Measurements from ENCODE around the gene HDDC3. TPM values are rescaled to one million over a fixed set of nuclear protein-coding genes. Genes with fewer than 3 reads are reported as not detected.

The HDDC3 gene
- total RNA-seq, 1 experiment from 2014 or later = 5.3 TPM

GRCh38 chr15:90934256-90934948 is 2.1 kb upstream of the HDDC3 start:
- ATAC-seq = peak; percentile 63
- POLR2A ChIA-PET = interaction anchor here (0.5 to 0.7 kb wide), 3 partner anchors 21 to 1571 kb away, joined by 3 to 7 read pairs (median 3); no protein-coding TSS in a partner anchor
- Histone ChIP-seq H3K4me1 (ENCODE audit: control insufficient read depth, insufficient read depth, low read length) (peaks cover 26% of the 10 kb centered on the region), H3K4me3 (ENCODE audit: low read depth in 2 of 2, low read length in 2 of 2) (peak overlapping the region; percentile 81 to 82), H3K36me3 (ENCODE audit: control insufficient read depth, insufficient read depth, low read length) (peaks cover 2% of the 10 kb centered on the region; the same call in 1 of the 2 replicates), H3K9me3 (ENCODE audit: control insufficient read depth, insufficient read depth, low read depth, low read length) (no peaks in the 10 kb centered on the region), H3K27ac (ENCODE audit: low read length) (peak overlapping the region; percentile 46; the same call in 1 of the 2 replicates), H3K27me3 (ENCODE audit: control insufficient read depth, insufficient read depth, low read length) (no peaks in the 10 kb centered on the region)
- in situ Hi-C loops (cut with HindIII; ENCODE audit: low pct_unique_long_range_greater_than_20kb, low sequenced_read_pairs) = no loop called here
- CTCF ChIA-PET = interaction anchor here (0.5 kb wide), 1 partner anchor 452 kb away, joined by 4 read pairs; no protein-coding TSS in a partner anchor
- no peak for DNase-seq (ENCODE audit: low read depth, low spot score)
- intact Hi-C loops (cut with micrococcal nuclease; ENCODE audit: unreplicated experiment) = no loop called here
- no TSS peak for BruUV-seq (replicated peaks)
- TF ChIP-seq TCF7L2 (IDR thresholded peaks at IDR 0.05; ENCODE audit: low read depth, low read length) = no peak
- TF ChIP-seq, protein P1, sequence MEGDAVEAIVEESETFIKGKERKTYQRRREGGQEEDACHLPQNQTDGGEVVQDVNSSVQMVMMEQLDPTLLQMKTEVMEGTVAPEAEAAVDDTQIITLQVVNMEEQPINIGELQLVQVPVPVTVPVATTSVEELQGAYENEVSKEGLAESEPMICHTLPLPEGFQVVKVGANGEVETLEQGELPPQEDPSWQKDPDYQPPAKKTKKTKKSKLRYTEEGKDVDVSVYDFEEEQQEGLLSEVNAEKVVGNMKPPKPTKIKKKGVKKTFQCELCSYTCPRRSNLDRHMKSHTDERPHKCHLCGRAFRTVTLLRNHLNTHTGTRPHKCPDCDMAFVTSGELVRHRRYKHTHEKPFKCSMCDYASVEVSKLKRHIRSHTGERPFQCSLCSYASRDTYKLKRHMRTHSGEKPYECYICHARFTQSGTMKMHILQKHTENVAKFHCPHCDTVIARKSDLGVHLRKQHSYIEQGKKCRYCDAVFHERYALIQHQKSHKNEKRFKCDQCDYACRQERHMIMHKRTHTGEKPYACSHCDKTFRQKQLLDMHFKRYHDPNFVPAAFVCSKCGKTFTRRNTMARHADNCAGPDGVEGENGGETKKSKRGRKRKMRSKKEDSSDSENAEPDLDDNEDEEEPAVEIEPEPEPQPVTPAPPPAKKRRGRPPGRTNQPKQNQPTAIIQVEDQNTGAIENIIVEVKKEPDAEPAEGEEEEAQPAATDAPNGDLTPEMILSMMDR (IDR thresholded peaks at IDR 0.05) = peak; percentile 97
- TF ChIP-seq SIN3A (IDR thresholded peaks at IDR 0.05; ENCODE audit: borderline replicate concordance, insufficient read depth, low read depth, low read length) = no peak
- TF ChIP-seq, protein P2, sequence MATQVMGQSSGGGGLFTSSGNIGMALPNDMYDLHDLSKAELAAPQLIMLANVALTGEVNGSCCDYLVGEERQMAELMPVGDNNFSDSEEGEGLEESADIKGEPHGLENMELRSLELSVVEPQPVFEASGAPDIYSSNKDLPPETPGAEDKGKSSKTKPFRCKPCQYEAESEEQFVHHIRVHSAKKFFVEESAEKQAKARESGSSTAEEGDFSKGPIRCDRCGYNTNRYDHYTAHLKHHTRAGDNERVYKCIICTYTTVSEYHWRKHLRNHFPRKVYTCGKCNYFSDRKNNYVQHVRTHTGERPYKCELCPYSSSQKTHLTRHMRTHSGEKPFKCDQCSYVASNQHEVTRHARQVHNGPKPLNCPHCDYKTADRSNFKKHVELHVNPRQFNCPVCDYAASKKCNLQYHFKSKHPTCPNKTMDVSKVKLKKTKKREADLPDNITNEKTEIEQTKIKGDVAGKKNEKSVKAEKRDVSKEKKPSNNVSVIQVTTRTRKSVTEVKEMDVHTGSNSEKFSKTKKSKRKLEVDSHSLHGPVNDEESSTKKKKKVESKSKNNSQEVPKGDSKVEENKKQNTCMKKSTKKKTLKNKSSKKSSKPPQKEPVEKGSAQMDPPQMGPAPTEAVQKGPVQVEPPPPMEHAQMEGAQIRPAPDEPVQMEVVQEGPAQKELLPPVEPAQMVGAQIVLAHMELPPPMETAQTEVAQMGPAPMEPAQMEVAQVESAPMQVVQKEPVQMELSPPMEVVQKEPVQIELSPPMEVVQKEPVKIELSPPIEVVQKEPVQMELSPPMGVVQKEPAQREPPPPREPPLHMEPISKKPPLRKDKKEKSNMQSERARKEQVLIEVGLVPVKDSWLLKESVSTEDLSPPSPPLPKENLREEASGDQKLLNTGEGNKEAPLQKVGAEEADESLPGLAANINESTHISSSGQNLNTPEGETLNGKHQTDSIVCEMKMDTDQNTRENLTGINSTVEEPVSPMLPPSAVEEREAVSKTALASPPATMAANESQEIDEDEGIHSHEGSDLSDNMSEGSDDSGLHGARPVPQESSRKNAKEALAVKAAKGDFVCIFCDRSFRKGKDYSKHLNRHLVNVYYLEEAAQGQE (IDR thresholded peaks at IDR 0.05; ENCODE audit: insufficient read depth in 1 of 2, low read depth in 2 of 2, low read length in 1 of 2) = no peak

GRCh38 chr15:90933301-90933700 is 952 bp upstream of the HDDC3 start:
- in situ Hi-C loops (cut with HindIII; ENCODE audit: low pct_unique_long_range_greater_than_20kb, low sequenced_read_pairs) (no loop called here), intact Hi-C loops (cut with micrococcal nuclease; ENCODE audit: unreplicated experiment) (no loop called here)
- no peaks in the 10 kb centered on the region for H3K27me3 ChIP-seq (ENCODE audit: control insufficient read depth, insufficient read depth, low read length)
- ChIA-PET POLR2A (no interaction called here), CTCF (interaction anchor here (0.6 to 3.1 kb wide), 5 partner anchors 9 to 367 kb away, joined by 3 to 16 read pairs (median 6); partner anchors contain the start of genes FES and MAN2A2)
- no peak overlapping the region for H3K27ac ChIP-seq (ENCODE audit: low read length)
- no peak for ATAC-seq
- H3K9me3 ChIP-seq (ENCODE audit: control insufficient read depth, insufficient read depth, low read depth, low read length) = no peaks in the 10 kb centered on the region
- H3K36me3 ChIP-seq (ENCODE audit: control insufficient read depth, insufficient read depth, low read length) = peaks cover 2% of the 10 kb centered on the region; the same call in 1 of the 2 replicates
- no peak for TF ChIP-seq POLR2AphosphoS5 (IDR thresholded peaks at IDR 0.05; ENCODE audit: low read depth, low read length)
- TF ChIP-seq, protein P1 (IDR thresholded peaks at IDR 0.05) = no peak
- TF ChIP-seq, protein P2 (IDR thresholded peaks at IDR 0.05; ENCODE audit: insufficient read depth in 1 of 2, low read depth in 2 of 2, low read length in 1 of 2) = no peak
- TF ChIP-seq TCF7L2 (IDR thresholded peaks at IDR 0.05; ENCODE audit: low read depth, low read length) = no peak
- TF ChIP-seq SIN3A (IDR thresholded peaks at IDR 0.05; ENCODE audit: borderline replicate concordance, insufficient read depth, low read depth, low read length) = no peak
- H3K4me1 ChIP-seq (ENCODE audit: control insufficient read depth, insufficient read depth, low read length) = peaks cover 29% of the 10 kb centered on the region
- BruUV-seq (replicated peaks) = no TSS peak
- DNase-seq (ENCODE audit: low read depth, low spot score) = no peak
- no peak overlapping the region for H3K4me3 ChIP-seq (ENCODE audit: low read depth in 2 of 2, low read length in 2 of 2)
